Measurements from ENCODE around the gene FOXB1.

Gene FOXB1

DNA sequence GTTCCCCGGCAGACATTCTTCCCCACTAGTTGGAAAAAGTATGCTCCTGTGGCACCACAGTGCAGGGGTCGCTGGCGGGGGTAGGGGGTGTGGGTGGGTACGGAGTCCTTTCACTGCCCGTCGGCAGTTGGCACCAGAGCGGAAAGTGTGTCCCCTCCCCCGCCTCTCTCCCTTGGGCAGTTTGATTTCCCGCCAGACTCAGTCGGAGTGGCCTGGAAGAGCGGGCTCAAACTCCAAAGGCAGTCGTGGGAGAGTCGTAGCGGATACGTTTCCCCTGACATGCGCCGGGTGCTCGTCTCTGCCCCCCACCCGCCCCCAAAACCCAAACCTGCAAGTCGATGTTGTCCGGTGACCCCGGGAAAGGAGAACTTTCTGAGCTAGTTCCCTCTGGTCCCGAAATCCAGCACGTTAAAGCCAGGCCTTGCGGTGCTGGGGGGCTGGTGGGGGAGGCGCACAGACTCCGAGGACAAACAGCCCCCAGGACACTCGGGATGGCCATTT, 4.4 kb upstream of the FOXB1 start:
- no peak for DNase-seq (ENCODE audit: low spot score)
- TF ChIP-seq CTCF (IDR thresholded peaks at IDR 0.05), result no peak
- Histone ChIP-seq H3K27ac (no peak overlapping the region), H3K4me3 (no peak overlapping the region)

- no peak overlapping the region for H3K27ac ChIP-seq
- TF ChIP-seq CTCF (IDR thresholded peaks at IDR 0.05), result no peak
- no peak overlapping the region for H3K4me3 ChIP-seq
- DNase-seq (ENCODE audit: low spot score), result no peak
Observed at GRCh38 chr15:60000113-60000823, 3.8 kb upstream of the FOXB1 start.

DNA sequence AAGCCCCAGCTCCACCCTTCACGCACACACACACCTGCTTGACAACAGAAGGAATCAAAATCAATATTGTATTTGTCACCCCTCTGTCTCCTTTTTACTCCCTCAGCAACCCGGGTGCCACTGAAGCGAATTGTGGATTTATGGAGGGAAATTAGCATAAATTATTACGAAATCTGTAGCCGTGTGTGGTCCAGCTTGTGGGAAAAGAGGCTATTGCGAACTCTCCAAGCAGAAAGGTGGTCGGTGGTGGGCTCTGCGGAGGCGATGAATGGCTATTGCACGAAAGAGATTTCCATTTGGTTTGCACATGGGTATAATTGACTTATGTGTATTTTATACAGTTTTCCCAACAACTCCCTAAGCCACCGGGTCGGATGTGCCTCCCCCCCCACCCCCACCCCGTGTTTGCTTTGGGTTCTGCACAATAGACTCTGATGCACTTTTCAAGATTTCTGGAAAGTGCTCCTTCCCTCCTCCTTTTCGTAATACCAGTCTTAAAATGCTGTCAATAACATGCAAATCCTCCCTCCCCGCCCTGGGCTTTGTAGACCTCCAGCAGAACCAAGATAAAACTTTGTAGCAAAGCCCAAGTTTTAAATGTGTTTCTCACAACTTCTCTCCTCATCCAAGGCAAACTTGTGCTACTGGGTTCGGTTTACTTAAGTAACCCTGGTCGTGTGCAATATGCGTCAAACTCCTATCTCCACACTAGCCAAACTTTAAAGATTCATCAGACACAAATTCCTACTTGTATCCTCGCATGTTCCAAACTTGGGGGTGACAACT, 3.1 kb upstream of the FOXB1 start:
- no peak for DNase-seq (ENCODE audit: low spot score)
- H3K27ac ChIP-seq, result no peak overlapping the region
- H3K4me3 ChIP-seq, result no peak overlapping the region
- no peak for TF ChIP-seq CTCF (IDR thresholded peaks at IDR 0.05)

GRCh38 chr15:60001610-60002527, 2.2 kb upstream of the FOXB1 start:
- H3K27ac ChIP-seq, result no peak overlapping the region
- no peak overlapping the region for H3K4me3 ChIP-seq
- no peak for TF ChIP-seq CTCF (IDR thresholded peaks at IDR 0.05)
- no peak for DNase-seq (ENCODE audit: low spot score)

DNA sequence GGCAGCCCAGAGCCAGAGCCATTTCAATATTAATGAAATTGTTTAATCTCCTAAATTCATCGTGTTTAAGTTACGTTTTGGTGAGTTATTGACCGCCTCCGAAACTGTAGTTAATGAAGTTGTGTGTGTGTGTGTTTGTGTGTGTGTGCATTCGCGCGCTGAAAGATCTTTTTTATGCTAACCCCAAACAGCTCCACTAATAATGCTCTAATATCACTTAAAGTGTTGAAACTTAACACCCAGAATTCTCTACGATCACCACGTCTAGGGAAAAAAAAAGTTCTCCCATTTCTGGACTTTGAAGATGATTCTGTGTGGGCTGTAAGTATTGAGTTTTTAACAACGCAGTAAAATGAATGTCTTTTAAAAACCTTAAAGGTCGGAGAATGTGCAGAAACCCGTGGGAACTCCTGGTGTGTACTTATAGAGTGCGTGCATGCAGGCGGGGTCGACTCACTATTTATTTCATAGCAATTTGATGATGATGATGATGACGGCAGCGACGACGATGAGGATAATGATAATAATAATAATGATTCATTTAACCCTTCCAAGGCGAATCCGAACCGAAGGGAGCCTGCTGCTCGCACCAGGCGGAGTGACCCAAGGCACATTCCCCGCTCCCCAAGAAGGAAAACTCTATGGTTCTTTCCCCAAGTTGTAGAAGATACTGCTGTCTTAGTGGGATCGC, 1.4 kb upstream of the FOXB1 start:
- TF ChIP-seq CTCF (IDR thresholded peaks at IDR 0.05), result no peak
- Histone ChIP-seq H3K4me3 (no peak overlapping the region), H3K27ac (no peak overlapping the region)
- DNase-seq (ENCODE audit: low spot score), result no peak

- H3K4me3 ChIP-seq, result peak overlapping the region; percentile 69
- no peak for DNase-seq (ENCODE audit: low spot score)
- H3K27ac ChIP-seq, result no peak overlapping the region
- TF ChIP-seq CTCF (IDR thresholded peaks at IDR 0.05), result no peak
Observed at GRCh38 chr15:60003243-60004008, 685 bp upstream of the FOXB1 start.

All from coronary artery (tissue), 2 donors.